ENCODE data around the gene RNF152.

DNA sequence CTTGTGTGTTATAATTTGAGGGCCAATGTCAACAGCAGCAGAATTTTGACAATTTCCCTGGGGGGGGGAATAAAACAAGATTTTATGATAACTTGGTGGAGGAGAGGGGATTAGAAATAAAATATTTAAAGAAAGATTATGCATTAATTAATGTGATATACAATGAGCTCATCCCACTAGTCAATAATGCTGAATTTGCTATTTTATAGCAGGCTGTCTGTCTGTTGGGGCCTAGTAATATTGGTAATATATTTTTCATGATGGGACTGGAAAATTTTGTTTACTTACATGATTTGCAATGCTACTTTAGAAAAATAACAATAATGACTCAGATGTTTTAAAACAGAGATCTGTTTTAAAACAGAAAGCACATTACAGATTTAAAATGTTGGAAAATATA lies 118.0 kb downstream of the RNF152 start:
- TF ChIP-seq, protein P1, sequence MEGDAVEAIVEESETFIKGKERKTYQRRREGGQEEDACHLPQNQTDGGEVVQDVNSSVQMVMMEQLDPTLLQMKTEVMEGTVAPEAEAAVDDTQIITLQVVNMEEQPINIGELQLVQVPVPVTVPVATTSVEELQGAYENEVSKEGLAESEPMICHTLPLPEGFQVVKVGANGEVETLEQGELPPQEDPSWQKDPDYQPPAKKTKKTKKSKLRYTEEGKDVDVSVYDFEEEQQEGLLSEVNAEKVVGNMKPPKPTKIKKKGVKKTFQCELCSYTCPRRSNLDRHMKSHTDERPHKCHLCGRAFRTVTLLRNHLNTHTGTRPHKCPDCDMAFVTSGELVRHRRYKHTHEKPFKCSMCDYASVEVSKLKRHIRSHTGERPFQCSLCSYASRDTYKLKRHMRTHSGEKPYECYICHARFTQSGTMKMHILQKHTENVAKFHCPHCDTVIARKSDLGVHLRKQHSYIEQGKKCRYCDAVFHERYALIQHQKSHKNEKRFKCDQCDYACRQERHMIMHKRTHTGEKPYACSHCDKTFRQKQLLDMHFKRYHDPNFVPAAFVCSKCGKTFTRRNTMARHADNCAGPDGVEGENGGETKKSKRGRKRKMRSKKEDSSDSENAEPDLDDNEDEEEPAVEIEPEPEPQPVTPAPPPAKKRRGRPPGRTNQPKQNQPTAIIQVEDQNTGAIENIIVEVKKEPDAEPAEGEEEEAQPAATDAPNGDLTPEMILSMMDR (IDR thresholded peaks at IDR 0.05) = no peak
- no peak for TF ChIP-seq EZH2phosphoT487 (IDR thresholded peaks at IDR 0.05)
- no peak for TF ChIP-seq EZH2 (IDR thresholded peaks at IDR 0.05)
